ENCODE results near the gene ZIK1. TPM values are rescaled to one million over a fixed set of nuclear protein-coding genes. Genes with fewer than 3 reads are reported as not detected.

ZIK1 gene
- total RNA-seq, 1 experiment from 2014 or later = 15.9 TPM

- H3K36me3 ChIP-seq (replicated peaks; ENCODE audit: control insufficient read depth, insufficient read depth, low read length) = peaks cover 43% of the 10 kb centered on the region
- H3K27me3 ChIP-seq (ENCODE audit: control insufficient read depth, insufficient read depth, low read length) = no peaks in the 10 kb centered on the region
- no peak for DNase-seq
- no peak overlapping the region for H3K4me3 ChIP-seq (ENCODE audit: insufficient read depth, low read depth, low read length)
Observed at GRCh38 chr19:57576661-57577060, 7.3 kb upstream of the ZIK1 start.

- peak; percentile 97 for DNase-seq
Observed at GRCh38 chr19:57578487-57579205, 5.3 kb upstream of the ZIK1 start, which contains the start of gene ZNF416. ZNF416 (minus strand) TSS chr19:57578911; CDS start chr19:57578704, 207 bp downstream.

GRCh38 chr19:57583104-57583520 is 833 bp upstream of the ZIK1 start:
- peak overlapping the region; percentile 76 for H3K4me3 ChIP-seq (ENCODE audit: insufficient read depth, low read depth, low read length)
- no peak for DNase-seq
- H3K36me3 ChIP-seq (replicated peaks; ENCODE audit: control insufficient read depth, insufficient read depth, low read length) = peaks cover 10% of the 10 kb centered on the region
- H3K27me3 ChIP-seq (ENCODE audit: control insufficient read depth, insufficient read depth, low read length) = peaks cover 3% of the 10 kb centered on the region; the same call in 1 of the 2 replicates

More at GRCh38 chr19:57578487-57579205, 5.3 kb upstream of the ZIK1 start, which contains the start of gene ZNF416:
- Histone ChIP-seq H3K4me3 (ENCODE audit: insufficient read depth, low read depth, low read length) (peak within 1 kb of the TSS; percentile 88), H3K27me3 (ENCODE audit: control insufficient read depth, insufficient read depth, low read length) (peaks cover 3% of the 10 kb centered on the region; the same call in 1 of the 2 replicates), H3K36me3 (replicated peaks; ENCODE audit: control insufficient read depth, insufficient read depth, low read length) (peaks cover 26% of the 10 kb centered on the region)

GRCh38 chr19:57587529-57587928 is 3.6 kb downstream of the ZIK1 start:
- peaks cover 41% of the 10 kb centered on the region for H3K36me3 ChIP-seq (replicated peaks; ENCODE audit: control insufficient read depth, insufficient read depth, low read length)
- H3K27me3 ChIP-seq (ENCODE audit: control insufficient read depth, insufficient read depth, low read length) = peaks cover 3% of the 10 kb centered on the region; the same call in 1 of the 2 replicates
- no peak for DNase-seq
- H3K4me3 ChIP-seq (ENCODE audit: insufficient read depth, low read depth, low read length) = no peak overlapping the region

DNA sequence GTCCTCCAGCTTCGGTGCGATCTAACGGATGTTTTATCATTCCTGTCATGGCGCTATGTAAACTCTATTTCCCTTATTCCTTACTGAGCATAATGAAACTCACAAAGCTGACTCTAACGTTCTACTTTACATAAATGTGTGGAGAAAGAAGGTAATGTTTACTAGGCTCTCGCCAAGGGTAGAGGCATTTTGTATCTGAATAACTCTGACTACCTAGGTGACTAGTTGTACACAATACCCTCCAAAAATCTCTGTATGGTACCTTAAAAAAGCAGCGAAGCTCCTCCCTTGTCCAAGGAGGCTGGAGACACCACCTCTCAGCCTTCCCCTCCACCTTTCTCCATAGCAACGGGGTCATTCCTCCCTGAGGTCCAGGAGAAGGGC is 15.4 kb downstream of the ZIK1 start:
- Histone ChIP-seq H3K27me3 (ENCODE audit: control insufficient read depth, insufficient read depth, low read length) (no peaks in the 10 kb centered on the region), H3K4me3 (ENCODE audit: insufficient read depth, low read depth, low read length) (peak overlapping the region; percentile 88; the same call in 1 of the 2 replicates), H3K36me3 (replicated peaks; ENCODE audit: control insufficient read depth, insufficient read depth, low read length) (peaks cover under 1% of the 10 kb centered on the region; the same call in 1 of the 2 replicates)
- no peak for DNase-seq

DNA sequence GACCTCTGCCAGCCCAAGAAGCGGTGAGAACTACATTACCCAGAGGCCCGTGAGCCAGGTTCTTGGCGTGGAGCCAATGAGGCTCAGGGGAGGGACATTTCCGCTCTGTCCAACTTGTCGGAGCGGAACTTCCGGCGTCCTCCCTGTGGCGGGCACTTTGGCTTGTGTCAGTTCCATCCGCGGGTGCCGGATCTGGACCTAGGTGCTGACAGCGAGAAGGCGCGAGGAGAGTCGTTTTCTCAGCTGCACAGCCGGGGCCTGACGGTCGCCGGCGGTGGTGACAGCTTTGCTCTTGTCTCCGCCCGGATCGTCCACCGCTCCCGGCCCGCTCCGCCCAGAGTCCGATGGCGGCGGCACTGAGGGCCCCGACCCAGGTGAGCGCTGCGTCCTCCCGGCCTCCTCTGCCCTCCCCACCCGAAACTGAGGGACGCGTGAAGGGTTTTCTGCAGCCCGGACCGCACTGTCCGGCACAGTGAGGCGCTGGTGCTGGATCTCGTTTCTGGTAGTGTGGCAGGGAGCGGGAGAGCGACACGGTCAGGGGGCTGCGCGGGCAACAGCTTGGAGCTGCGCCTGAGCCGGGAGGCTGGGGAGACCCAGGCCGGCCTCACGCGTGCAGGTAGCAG is 15.9 kb downstream of the ZIK1 start, which contains the start of gene ZNF530:
ZNF530 (plus strand) TSS at position 125 of the 623 bp plus-strand sequence. CDS start 4,461 bp downstream, outside the sequence.
- H3K4me3 ChIP-seq (ENCODE audit: insufficient read depth, low read depth, low read length) = peak within 1 kb of the TSS; percentile 88
- H3K36me3 ChIP-seq (replicated peaks; ENCODE audit: control insufficient read depth, insufficient read depth, low read length) = peaks cover 1% of the 10 kb centered on the region; the same call in 1 of the 2 replicates
- H3K27me3 ChIP-seq (ENCODE audit: control insufficient read depth, insufficient read depth, low read length) = no peaks in the 10 kb centered on the region
- peak; percentile 92 for DNase-seq

DNA sequence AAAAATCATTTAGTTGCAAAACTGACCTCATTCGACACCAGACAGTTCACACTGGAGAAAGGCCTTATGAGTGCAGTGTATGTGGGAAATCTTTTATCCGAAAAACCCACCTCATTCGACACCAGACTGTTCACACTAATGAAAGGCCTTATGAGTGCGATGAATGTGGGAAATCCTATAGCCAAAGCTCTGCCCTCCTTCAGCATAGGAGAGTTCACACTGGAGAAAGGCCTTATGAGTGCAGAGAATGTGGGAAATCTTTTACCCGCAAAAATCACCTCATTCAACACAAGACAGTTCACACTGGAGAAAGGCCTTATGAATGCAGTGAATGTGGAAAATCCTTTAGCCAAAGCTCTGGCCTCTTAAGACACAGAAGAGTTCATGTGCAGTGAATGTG is 23.0 kb downstream of the ZIK1 start:
- peaks cover 16% of the 10 kb centered on the region for H3K36me3 ChIP-seq (replicated peaks; ENCODE audit: control insufficient read depth, insufficient read depth, low read length)
- DNase-seq = no peak
- no peak overlapping the region for H3K4me3 ChIP-seq (ENCODE audit: insufficient read depth, low read depth, low read length)
- H3K27me3 ChIP-seq (ENCODE audit: control insufficient read depth, insufficient read depth, low read length) = no peaks in the 10 kb centered on the region

DNA sequence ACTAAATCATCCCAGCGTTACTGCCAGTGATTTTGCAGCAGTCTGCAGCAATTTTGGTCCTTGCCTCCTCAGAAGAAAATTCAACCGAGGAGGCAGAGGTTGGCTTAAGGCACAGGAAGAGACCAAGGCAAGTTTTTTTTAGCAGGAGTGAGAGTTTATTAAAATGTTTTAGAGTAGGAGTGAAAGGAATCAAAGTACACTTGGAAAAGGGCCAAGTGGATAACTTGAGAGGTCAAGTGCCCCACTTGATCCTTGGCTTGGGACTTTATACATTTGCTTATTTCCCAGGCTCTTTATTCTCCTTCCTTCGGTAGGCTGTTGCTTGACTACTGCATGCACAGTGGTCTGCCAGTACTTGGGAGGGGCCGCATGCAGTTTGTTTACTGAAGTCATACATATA is 27.2 kb downstream of the ZIK1 start:
- Histone ChIP-seq H3K4me3 (ENCODE audit: insufficient read depth, low read depth, low read length) (no peak overlapping the region), H3K36me3 (replicated peaks; ENCODE audit: control insufficient read depth, insufficient read depth, low read length) (peaks cover 10% of the 10 kb centered on the region), H3K27me3 (ENCODE audit: control insufficient read depth, insufficient read depth, low read length) (no peaks in the 10 kb centered on the region)
- DNase-seq = no peak

- H3K36me3 ChIP-seq (replicated peaks; ENCODE audit: control insufficient read depth, insufficient read depth, low read length) = peaks cover 29% of the 10 kb centered on the region
- no peaks in the 10 kb centered on the region for H3K27me3 ChIP-seq (ENCODE audit: control insufficient read depth, insufficient read depth, low read length)
- peak; percentile 95 for DNase-seq
- peak within 1 kb of the TSS; percentile 90 for H3K4me3 ChIP-seq (ENCODE audit: insufficient read depth, low read depth, low read length)
Observed at GRCh38 chr19:57613941-57614743, 30.2 kb downstream of the ZIK1 start, which contains the start of gene ZNF134. ZNF134 (plus strand) TSS chr19:57614242; CDS start chr19:57619469, 5,227 bp downstream.

- H3K36me3 ChIP-seq (replicated peaks; ENCODE audit: control insufficient read depth, insufficient read depth, low read length) = peaks cover 41% of the 10 kb centered on the region
- H3K4me3 ChIP-seq (ENCODE audit: insufficient read depth, low read depth, low read length) = peak overlapping the region; percentile 90; the same call in 1 of the 2 replicates
- no peaks in the 10 kb centered on the region for H3K27me3 ChIP-seq (ENCODE audit: control insufficient read depth, insufficient read depth, low read length)
- no peak for DNase-seq
Observed at GRCh38 chr19:57615346-57615745, 31.4 kb downstream of the ZIK1 start.

DNA sequence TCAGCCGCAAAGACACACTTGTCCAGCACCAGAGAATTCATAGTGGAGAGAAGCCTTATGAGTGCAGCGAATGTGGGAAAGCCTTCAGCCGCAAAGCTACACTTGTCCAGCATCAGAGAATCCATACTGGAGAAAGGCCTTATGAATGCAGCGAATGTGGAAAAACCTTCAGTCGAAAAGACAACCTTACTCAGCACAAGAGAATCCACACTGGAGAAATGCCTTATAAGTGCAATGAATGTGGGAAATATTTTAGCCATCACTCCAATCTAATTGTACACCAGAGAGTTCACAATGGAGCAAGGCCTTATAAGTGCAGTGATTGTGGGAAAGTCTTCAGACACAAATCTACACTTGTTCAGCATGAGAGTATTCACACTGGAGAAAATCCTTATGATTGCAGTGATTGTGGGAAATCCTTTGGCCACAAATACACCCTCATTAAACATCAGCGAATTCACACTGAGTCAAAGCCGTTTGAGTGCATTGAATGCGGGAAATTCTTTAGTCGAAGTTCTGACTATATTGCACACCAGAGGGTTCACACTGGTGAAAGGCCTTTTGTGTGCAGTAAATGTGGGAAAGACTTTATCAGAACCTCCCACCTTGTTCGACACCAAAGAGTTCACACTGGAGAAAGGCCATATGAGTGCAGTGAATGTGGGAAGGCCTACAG is 36.9 kb downstream of the ZIK1 start:
- no peak for DNase-seq
- H3K27me3 ChIP-seq (ENCODE audit: control insufficient read depth, insufficient read depth, low read length) = no peaks in the 10 kb centered on the region
- no peak overlapping the region for H3K4me3 ChIP-seq (ENCODE audit: insufficient read depth, low read depth, low read length)
- H3K36me3 ChIP-seq (replicated peaks; ENCODE audit: control insufficient read depth, insufficient read depth, low read length) = peaks cover 64% of the 10 kb centered on the region

- peaks cover 45% of the 10 kb centered on the region for H3K36me3 ChIP-seq (replicated peaks; ENCODE audit: control insufficient read depth, insufficient read depth, low read length)
- no peaks in the 10 kb centered on the region for H3K27me3 ChIP-seq (ENCODE audit: control insufficient read depth, insufficient read depth, low read length)
- no peak for DNase-seq
- H3K4me3 ChIP-seq (ENCODE audit: insufficient read depth, low read depth, low read length) = no peak overlapping the region
Observed at GRCh38 chr19:57623091-57623490, 39.1 kb downstream of the ZIK1 start.

DNA sequence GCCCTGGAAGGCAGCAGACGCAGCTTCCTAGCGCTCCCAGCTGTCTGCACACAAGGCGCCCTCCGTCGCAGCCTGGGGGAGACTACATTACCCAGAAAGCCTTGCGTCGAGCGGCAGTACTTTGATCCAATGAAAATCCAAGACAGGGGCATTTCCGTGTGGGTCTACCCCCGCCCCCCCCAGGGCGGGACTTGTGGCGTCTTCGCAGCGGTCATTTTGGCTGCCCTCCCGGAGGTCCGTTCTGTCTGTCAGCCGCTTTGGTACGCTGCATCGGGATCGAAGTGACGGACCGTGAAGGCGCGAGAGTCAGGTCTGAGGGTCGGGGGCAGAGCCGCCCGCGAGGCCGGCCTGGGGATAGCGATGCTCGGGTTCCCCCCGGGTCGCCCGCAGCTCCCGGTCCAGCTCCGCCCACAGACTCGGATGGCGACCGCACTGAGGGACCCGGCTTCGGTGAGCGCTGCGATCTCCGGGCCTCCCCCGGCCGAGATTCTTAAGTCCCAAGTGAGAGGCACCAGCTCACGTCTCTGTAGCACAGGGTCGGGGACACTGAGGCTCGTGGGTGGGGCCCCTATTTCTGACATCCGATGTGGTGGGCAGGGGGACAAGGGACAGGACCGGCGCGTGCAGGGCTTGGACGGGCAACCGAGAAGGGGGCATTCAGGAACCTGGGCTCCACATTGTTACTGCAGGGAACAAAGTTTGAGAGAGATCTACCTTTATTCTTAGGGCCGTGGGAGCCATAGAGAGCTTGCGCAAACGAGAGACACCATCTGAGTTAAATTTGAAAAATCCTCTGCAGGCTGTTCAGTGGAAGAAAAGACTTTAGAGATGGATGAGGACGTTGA is 49.3 kb downstream of the ZIK1 start, which contains the start of gene ZNF211:
ZNF211 (plus strand) TSS at position 182 of the 845 bp plus-strand sequence; CDS start at position 361, 179 bp downstream.
- peak within 1 kb of the TSS; percentile 92 for H3K4me3 ChIP-seq (ENCODE audit: insufficient read depth, low read depth, low read length)
- DNase-seq = peak; percentile 97
- H3K27me3 ChIP-seq (ENCODE audit: control insufficient read depth, insufficient read depth, low read length) = no peaks in the 10 kb centered on the region
- peaks cover 6% of the 10 kb centered on the region for H3K36me3 ChIP-seq (replicated peaks; ENCODE audit: control insufficient read depth, insufficient read depth, low read length)

Data from H7 (cell line).